Measurements from ENCODE around the gene F13B. TPM values are rescaled to one million over a fixed set of nuclear protein-coding genes. Genes with fewer than 3 reads are reported as not detected.
"Not testable (repeated sequence)": the region's sequence is repeated elsewhere in the genome, so short reads cannot be mapped to it uniquely, and the experiment has no call there.

The F13B gene
- total and polyA plus RNA-seq, 2 donors (not counting 3 experiments of a cell fraction or from before 2014, with no cell fraction given) = not detected

DNA sequence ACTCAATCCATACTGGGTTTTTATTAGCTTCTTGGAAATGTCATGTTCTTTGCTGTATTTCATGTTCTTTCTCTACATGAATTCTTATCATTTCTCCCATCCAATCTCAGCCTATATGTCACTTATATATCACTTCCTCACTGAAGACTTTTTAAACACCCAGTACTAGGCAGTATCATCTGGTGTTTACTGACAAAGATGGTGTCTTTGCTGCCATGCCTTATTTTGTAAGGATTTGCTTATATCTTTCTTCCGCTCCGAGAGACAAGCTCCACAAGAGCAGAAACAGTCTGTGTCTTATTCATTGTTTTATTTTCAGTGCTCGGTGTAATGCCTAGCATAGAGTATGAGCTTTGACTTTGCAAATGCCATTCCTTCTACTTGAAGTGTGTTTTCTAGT is 30.2 kb downstream of the F13B start:
- POLR2A ChIA-PET = no interaction called here
- intact Hi-C loops (cut with micrococcal nuclease) = no loop called here
- no peaks in the 10 kb centered on the region for H4K20me1 ChIP-seq (replicated peaks; ENCODE audit: control insufficient read depth, extremely low read depth, insufficient read depth, low read length)
- H3K27me3 ChIP-seq (ENCODE audit: control insufficient read depth in 2 of 2, insufficient read depth in 2 of 2, low read length in 2 of 2) = no peaks in the 10 kb centered on the region
- FAIRE-seq = no peak
- H3K4me1 ChIP-seq (ENCODE audit: control insufficient read depth, extremely low read depth, insufficient read depth, low read length) = peaks cover 4% of the 10 kb centered on the region
- no peak for TF ChIP-seq JUN (IDR thresholded peaks at IDR 0.05; ENCODE audit: borderline replicate concordance, insufficient read depth, insufficient read length, low read depth)
- no peak for TF ChIP-seq POLR2A (IDR thresholded peaks at IDR 0.05; ENCODE audit: low read depth, low read length)
- TF ChIP-seq, protein P1, sequence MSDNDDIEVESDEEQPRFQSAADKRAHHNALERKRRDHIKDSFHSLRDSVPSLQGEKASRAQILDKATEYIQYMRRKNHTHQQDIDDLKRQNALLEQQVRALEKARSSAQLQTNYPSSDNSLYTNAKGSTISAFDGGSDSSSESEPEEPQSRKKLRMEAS (IDR thresholded peaks at IDR 0.05; ENCODE audit: insufficient read depth, insufficient read length) = no peak
- no peak for TF ChIP-seq GATA2 (IDR thresholded peaks at IDR 0.05; ENCODE audit: insufficient read depth, insufficient read length, low read depth, low read length)
- no peak for TF ChIP-seq MYC (IDR thresholded peaks at IDR 0.05; ENCODE audit: low read depth, low read length)
- no TSS peak for BruUV-seq (replicated peaks)
- no peaks in the 10 kb centered on the region for H3K36me3 ChIP-seq (ENCODE audit: control insufficient read depth in 2 of 2, extremely low read depth in 1 of 2, insufficient read depth in 2 of 2, low read length in 2 of 2)
- H3K27ac ChIP-seq (ENCODE audit: insufficient read depth, low read depth, low read length) = no peak overlapping the region
- CTCF ChIA-PET = interaction anchor here (1.1 kb wide), 1 partner anchor 149 kb away, joined by 3 read pairs; the partner anchor contains the start of gene CFHR4
- no peak overlapping the region for H3K4me3 ChIP-seq (replicated peaks in 1 of 3; ENCODE audit: insufficient read depth in 1 of 3, low read depth in 1 of 3, low read length in 3 of 3)
- no peaks in the 10 kb centered on the region for H3K9me1 ChIP-seq (replicated peaks; ENCODE audit: control insufficient read depth, extremely low read depth, insufficient read depth, low read length)
- no peak overlapping the region for H3K4me2 ChIP-seq (ENCODE audit: insufficient read depth, low read length)
- H3K9me3 ChIP-seq (replicated peaks; ENCODE audit: control insufficient read depth, insufficient read depth, low read length) = no peaks in the 10 kb centered on the region
- H2AFZ ChIP-seq (ENCODE audit: low read depth, low read length) = no peak overlapping the region
- H3K79me2 ChIP-seq (ENCODE audit: control insufficient read depth, insufficient read depth, low read length) = no peaks in the 10 kb centered on the region
- no peak overlapping the region for H3K9ac ChIP-seq (replicated peaks; ENCODE audit: extremely low read depth, insufficient read depth, low read length)
- dilution Hi-C loops (cut with MboI; ENCODE audit: extremely low pct_ligation_motif_present, low sequenced_read_pairs) = no loop called here
- DNase-seq (ENCODE audit: low read depth, low spot score) = no peak

DNA sequence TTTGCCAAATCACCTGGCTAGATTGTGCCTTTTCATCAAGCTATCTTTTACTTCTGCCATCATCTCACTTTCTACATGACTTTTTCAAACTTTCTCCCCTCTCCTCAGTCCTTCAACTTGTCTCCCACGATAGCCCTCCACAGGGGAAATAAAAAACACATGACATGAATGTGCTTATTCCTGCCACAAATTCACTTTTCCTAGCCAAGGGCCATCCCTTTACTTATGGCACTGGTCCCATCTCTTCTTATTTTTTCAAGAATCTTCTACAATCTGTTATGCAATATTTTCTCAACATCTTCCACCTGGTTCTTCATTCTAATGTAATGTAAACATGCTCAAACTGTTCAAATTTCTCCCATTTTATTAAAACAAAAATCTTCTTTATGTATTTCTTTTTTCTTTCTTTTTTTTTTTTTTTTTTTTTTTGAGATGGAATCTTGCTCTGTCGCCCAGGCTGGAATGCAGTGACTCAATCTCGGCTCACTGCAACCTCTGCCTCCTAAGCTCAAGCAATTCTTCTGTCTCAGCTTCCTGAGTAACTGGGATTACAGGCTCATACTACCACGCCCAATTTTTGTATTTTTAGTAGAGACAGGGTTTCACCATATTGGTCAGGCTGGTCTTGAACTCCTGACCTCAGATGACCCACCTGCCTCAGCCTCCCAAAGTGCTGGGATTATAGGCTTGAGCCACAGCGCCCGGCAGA is 32.3 kb downstream of the F13B start:
- peak overlapping the region; percentile 54 for H2AFZ ChIP-seq (ENCODE audit: low read depth, low read length)
- H3K4me1 ChIP-seq (ENCODE audit: control insufficient read depth, extremely low read depth, insufficient read depth, low read length); intact Hi-C loops (cut with micrococcal nuclease); H3K4me3 ChIP-seq (replicated peaks in 1 of 3; ENCODE audit: insufficient read depth in 1 of 3, low read depth in 1 of 3, low read length in 3 of 3); H3K36me3 ChIP-seq (ENCODE audit: control insufficient read depth in 2 of 2, extremely low read depth in 1 of 2, insufficient read depth in 2 of 2, low read length in 2 of 2); H3K27me3 ChIP-seq (ENCODE audit: control insufficient read depth in 2 of 2, insufficient read depth in 2 of 2, low read length in 2 of 2); BruUV-seq (replicated peaks); H3K9me3 ChIP-seq (replicated peaks; ENCODE audit: control insufficient read depth, insufficient read depth, low read length); dilution Hi-C loops (cut with MboI; ENCODE audit: extremely low pct_ligation_motif_present, low sequenced_read_pairs); H3K79me2 ChIP-seq (ENCODE audit: control insufficient read depth, insufficient read depth, low read length); H3K9ac ChIP-seq (replicated peaks; ENCODE audit: extremely low read depth, insufficient read depth, low read length); FAIRE-seq; H4K20me1 ChIP-seq (replicated peaks; ENCODE audit: control insufficient read depth, extremely low read depth, insufficient read depth, low read length); H3K9me1 ChIP-seq (replicated peaks; ENCODE audit: control insufficient read depth, extremely low read depth, insufficient read depth, low read length); H3K4me2 ChIP-seq (ENCODE audit: insufficient read depth, low read length); CTCF ChIA-PET; POLR2A ChIA-PET; H3K27ac ChIP-seq (ENCODE audit: insufficient read depth, low read depth, low read length): not testable (repeated sequence)
- peak; percentile 16 for DNase-seq (ENCODE audit: low read depth, low spot score)
- TF ChIP-seq GATA2 (IDR thresholded peaks at IDR 0.05; ENCODE audit: insufficient read depth, insufficient read length, low read depth, low read length) = peak; percentile 53
- peak; percentile 72 for TF ChIP-seq FOS (IDR thresholded peaks at IDR 0.05; ENCODE audit: borderline replicate concordance, insufficient read depth, low read length)
